GM13977 (cell line): ENCODE data around the gene BHLHA9.

Experiments
- DNase-seq: peaks from one replicate; pipeline ENCODE4 v3.0.0; 2012; ENCODE audit warnings: low spot score
- CTCF ChIP-seq: IDR thresholded peaks from 2 replicates; pipeline ENCODE4 v1.5.1; 2012; ENCODE audit warnings: mild to moderate bottlenecking, control low read depth; ENCODE audit not compliant: insufficient read depth; ENCODE audit errors: extremely low read depth, missing control alignments
- in situ Hi-C: fragments of 300-500 bp; cut with MboI; formaldehyde crosslinking; loops from one replicate; pipeline ENCODE4 v1.12.0; 2022; ENCODE audit warnings: low sequenced_read_pairs, low pct_unique_long_range_greater_than_20kb, mixed read lengths, inconsistent platforms; ENCODE audit not compliant: unreplicated experiment

Gene BHLHA9

DNA sequence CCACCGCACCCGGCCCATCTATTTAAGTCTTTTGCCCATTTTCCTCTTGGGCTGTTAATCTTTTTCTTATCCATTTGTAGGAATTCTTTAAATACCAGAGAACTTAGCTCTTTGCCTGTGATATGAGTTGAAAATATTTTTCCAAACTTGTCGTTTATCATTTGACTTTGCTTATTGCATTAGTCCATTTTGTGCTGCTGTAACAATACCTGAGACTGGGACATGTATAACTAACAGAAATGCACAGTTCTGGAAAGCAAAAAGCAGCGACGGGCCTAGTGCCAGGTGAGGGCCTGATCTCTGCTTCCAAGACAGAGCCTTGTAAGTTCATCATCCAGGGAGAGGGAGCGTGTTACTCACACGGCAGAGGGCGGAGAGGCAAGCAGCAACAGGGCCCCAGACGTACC, 25.6 kb upstream of the BHLHA9 start:
- no peak for TF ChIP-seq CTCF
- DNase-seq, result no peak
- in situ Hi-C loops, result no loop called here

DNA sequence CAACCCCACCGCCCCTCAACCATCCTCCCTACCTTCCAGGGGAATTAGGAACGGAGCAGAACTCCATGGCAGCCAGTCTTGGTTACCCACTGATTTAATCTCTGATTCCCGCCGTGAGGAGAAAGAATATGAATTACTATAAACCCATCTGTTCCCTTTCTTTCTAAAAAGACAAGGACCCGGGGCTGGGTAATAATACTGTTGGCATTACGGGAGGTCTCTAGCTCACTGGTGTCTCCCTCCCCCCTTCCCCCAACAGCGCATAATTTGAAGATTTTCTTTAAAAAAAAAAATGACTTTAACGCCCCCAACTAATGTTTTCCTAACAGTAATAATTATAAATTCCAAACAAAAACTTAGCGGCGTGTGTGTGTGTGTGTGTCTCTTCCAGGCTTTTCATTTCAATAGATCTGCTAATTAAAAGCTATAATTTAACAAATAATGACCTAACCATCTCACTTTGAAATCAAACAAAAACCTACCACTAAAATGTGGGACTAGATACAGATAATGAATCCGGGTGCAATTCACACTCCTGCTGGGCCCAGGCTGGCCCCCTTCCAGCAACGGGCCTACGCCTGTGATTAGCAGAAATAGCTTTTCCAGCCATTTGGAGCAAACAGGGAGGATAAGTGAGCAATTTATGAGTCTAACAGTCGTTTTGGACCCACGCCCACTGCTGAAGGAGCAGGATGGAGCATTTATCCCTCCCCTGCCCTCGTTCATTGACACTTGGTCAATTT, 18.2 kb upstream of the BHLHA9 start:
- DNase-seq, result no peak
- in situ Hi-C loops, result no loop called here
- TF ChIP-seq CTCF, result no peak

- TF ChIP-seq CTCF, result no peak
- in situ Hi-C loops, result no loop called here
- DNase-seq, result no peak
These were observed 15.2 kb upstream of the BHLHA9 start for GRCh38 chr17:1255041-1255440.

GRCh38 chr17:1256699-1257098, 13.5 kb upstream of the BHLHA9 start:
- TF ChIP-seq CTCF, result no peak
- in situ Hi-C loops, result no loop called here
- no peak for DNase-seq

- no peak for DNase-seq
- TF ChIP-seq CTCF, result no peak
- in situ Hi-C loops, result no loop called here
These were observed 10.0 kb upstream of the BHLHA9 start for GRCh38 chr17:1260086-1260769.

GRCh38 chr17:1260770-1261161, 9.5 kb upstream of the BHLHA9 start:
- no peak for DNase-seq
- in situ Hi-C loops, result no loop called here
- TF ChIP-seq CTCF, result no peak
